ENCODE data around the gene KCNQ1.

- TF ChIP-seq CTCF (conservative IDR thresholded peaks at IDR 0.05; ENCODE audit: low read length), result no peak
- TF ChIP-seq EZH2phosphoT487 (IDR thresholded peaks at IDR 0.05; ENCODE audit: borderline replicate concordance), result no peak
Measured at GRCh38 chr11:2409126-2409525, 35.7 kb upstream of the KCNQ1 start.

All from Loucy (cell line).